ENCODE measurements around the gene FIG4. TPM values are rescaled to one million over a fixed set of nuclear protein-coding genes. Genes with fewer than 3 reads are reported as not detected.

The FIG4 gene
- total and polyA plus RNA-seq, 2 of the 13 experiments (the other 11 are each of a cell fraction or from before 2014, with no cell fraction given) = 5.5 to 7.9 TPM

DNA sequence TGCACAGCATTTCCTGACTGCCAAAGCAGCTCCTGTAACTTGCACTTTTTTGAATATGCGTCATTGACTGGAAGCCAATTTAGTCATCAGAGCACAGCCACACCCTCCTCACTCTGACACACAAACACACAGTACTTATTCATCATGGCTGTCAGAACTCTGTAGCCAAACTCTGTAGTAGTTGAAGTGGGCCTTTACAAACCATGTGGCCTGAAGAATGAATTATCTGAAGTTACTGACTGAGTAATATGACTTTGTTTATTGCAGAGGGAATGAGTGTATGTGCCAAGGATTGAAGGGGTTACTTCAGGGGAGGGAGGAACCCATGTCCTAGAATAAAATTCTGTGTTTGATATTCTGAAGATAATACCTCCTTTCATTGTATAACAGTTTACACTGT lies 102.7 kb downstream of the FIG4 start (continued):
- TF ChIP-seq, protein P1, sequence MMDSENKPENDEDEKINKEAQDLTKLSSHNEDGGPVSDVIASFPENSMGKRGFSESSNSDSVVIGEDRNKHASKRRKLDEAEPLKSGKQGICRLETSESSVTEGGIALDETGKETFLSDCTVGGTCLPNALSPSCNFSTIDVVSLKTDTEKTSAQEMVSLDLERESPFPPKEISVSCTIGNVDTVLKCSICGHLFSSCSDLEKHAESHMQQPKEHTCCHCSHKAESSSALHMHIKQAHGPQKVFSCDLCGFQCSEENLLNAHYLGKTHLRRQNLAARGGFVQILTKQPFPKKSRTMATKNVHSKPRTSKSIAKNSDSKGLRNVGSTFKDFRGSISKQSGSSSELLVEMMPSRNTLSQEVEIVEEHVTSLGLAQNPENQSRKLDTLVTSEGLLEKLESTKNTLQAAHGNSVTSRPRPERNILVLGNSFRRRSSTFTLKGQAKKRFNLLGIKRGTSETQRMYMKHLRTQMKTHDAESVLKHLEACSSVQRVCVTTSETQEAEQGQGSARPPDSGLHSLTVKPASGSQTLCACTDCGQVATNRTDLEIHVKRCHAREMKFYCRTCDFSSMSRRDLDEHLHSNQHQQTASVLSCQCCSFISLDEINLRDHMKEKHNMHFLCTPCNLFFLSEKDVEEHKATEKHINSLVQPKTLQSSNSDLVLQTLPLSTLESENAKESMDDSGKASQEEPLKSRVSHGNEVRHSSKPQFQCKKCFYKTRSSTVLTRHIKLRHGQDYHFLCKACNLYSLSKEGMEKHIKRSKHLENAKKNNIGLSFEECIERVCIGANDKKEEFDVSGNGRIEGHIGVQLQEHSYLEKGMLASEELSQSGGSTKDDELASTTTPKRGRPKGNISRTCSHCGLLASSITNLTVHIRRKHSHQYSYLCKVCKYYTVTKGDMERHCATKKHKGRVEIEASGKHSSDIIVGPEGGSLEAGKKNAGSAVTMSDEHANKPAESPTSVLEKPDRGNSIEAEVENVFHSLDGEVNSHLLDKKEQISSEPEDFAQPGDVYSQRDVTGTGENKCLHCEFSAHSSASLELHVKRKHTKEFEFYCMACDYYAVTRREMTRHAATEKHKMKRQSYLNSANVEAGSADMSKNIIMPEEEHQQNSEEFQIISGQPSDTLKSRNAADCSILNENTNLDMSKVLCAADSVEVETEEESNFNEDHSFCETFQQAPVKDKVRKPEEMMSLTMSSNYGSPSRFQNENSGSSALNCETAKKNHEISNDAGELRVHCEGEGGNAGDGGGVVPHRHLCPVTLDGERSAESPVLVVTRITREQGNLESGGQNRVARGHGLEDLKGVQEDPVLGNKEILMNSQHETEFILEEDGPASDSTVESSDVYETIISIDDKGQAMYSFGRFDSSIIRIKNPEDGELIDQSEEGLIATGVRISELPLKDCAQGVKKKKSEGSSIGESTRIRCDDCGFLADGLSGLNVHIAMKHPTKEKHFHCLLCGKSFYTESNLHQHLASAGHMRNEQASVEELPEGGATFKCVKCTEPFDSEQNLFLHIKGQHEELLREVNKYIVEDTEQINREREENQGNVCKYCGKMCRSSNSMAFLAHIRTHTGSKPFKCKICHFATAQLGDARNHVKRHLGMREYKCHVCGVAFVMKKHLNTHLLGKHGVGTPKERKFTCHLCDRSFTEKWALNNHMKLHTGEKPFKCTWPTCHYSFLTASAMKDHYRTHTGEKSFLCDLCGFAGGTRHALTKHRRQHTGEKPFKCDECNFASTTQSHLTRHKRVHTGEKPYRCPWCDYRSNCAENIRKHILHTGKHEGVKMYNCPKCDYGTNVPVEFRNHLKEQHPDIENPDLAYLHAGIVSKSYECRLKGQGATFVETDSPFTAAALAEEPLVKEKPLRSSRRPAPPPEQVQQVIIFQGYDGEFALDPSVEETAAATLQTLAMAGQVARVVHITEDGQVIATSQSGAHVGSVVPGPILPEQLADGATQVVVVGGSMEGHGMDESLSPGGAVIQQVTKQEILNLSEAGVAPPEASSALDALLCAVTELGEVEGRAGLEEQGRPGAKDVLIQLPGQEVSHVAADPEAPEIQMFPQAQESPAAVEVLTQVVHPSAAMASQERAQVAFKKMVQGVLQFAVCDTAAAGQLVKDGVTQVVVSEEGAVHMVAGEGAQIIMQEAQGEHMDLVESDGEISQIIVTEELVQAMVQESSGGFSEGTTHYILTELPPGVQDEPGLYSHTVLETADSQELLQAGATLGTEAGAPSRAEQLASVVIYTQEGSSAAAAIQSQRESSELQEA (CRISPR knock-in tag; IDR thresholded peaks at IDR 0.05; ENCODE audit: not compliant biosample characterization) = no peak
- TF ChIP-seq JDP2 (CRISPR knock-in tag; IDR thresholded peaks at IDR 0.05; ENCODE audit: borderline replicate concordance) (no peak), PHF21A (CRISPR knock-in tag; IDR thresholded peaks at IDR 0.05) (no peak)

DNA sequence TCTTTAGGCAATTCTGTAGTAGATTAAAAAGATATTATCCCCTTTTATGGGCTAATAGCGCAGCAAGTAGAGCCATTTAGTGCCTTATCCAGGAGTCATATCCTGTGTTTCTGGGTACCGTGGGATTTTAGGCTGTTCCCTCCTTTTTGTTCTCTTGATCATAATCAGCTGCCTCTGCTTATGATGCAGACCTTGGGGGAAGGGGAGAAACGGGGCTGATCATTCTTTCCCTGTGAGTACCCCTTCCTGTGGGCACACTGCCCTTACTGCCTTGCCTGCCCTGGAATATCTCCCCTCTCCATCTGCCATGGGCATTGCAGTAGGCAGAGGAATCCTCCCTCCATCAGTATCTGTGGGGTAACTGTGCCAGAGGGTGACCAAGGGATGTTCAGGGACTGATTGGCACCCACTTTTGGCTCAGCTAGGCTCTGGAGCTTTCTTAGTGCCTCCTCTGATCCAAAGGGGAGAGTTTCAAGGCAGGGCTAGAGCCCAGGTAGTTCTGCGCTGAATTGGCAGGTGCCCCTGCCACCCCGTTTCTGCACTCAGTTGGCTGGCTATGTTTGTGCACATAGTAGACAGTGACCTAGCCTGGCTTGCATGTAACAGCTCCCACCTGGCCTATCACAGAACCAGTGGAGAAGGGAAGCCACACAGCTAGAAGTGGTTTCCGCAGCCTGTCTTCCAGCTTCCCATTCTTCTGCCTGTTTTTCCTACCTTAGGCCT lies 103.3 kb downstream of the FIG4 start:
- intact Hi-C loops (cut with micrococcal nuclease; ENCODE audit: unreplicated experiment) (no loop called here), in situ Hi-C loops (cut with HindIII; ENCODE audit: extremely low pct_ligation_motif_present, low pct_unique_long_range_greater_than_20kb) (no loop called here)
- H3K4me1 ChIP-seq (ENCODE audit: insufficient read depth, low read length) = peaks cover 12% of the 10 kb centered on the region; the same call in 1 of the 2 replicates
- no peaks in the 10 kb centered on the region for H3K79me2 ChIP-seq (ENCODE audit: insufficient read depth, low read length)
- FAIRE-seq (no peak), ATAC-seq (no peak), DNase-seq (ENCODE audit: low spot score) (no peak)
- no peaks in the 10 kb centered on the region; a peak in 1 of 5 replicates for H3K36me3 ChIP-seq (replicated peaks in 1 of 2; ENCODE audit: control insufficient read depth in 1 of 2, insufficient read depth in 2 of 2, low read length in 2 of 2)
- 91% methylated on average over 4 of the region's 6 CpGs for WGBS (ENCODE audit: low lambda C conversion rate)
- no peak overlapping the region for H3K9ac ChIP-seq (ENCODE audit: insufficient read depth, low read depth, low read length)
- no peak overlapping the region for H3K4me2 ChIP-seq (ENCODE audit: low read depth, low read length)
- no TSS peak for BruUV-seq (replicated peaks)
- no peaks in the 10 kb centered on the region for H3K9me3 ChIP-seq (ENCODE audit: low read length)
- H3K4me3 ChIP-seq (replicated peaks in 1 of 3; ENCODE audit: insufficient read depth in 1 of 3, low read depth in 2 of 3, low read length in 3 of 3) = no peak overlapping the region
- H3K27ac ChIP-seq (ENCODE audit: extremely low read length, insufficient read depth, low read length) = no peak overlapping the region
- no peaks in the 10 kb centered on the region for H3K27me3 ChIP-seq (ENCODE audit: control insufficient read depth in 1 of 2, insufficient read depth in 2 of 2, low read length in 2 of 2)
- H4K20me1 ChIP-seq (ENCODE audit: insufficient read depth, low read length) = no peaks in the 10 kb centered on the region
- no peak overlapping the region for H2AFZ ChIP-seq (ENCODE audit: low read length)
- TF ChIP-seq ZNF619 (CRISPR knock-in tag; IDR thresholded peaks at IDR 0.05) = no peak
- TF ChIP-seq ZNF773 (CRISPR knock-in tag; IDR thresholded peaks at IDR 0.05; ENCODE audit: borderline replicate concordance) = no peak
- TF ChIP-seq ZNF546 (CRISPR knock-in tag; conservative IDR thresholded peaks at IDR 0.05) = no peak
- POLR2A ChIA-PET = no interaction called here
- CTCF ChIA-PET (ENCODE audit: low intra/inter-chr PET ratio, low total read pairs) = no interaction called here

Data from HepG2 (cell line).